K562 (cell line): ENCODE results near the gene BLCAP. TPM values are rescaled to one million over a fixed set of nuclear protein-coding genes. Genes with fewer than 3 reads are reported as not detected.
A peak's percentile ranks its signal among the peaks of the same experiment; 100 is the strongest.

Source experiments
- ATAC-seq: fragments of 200-7000 bp; cut with Tn5 transposase; 3 replicates; pipeline ENCODE4 v1.9.1; 2020; ENCODE audit warnings: moderate library complexity
- BruUV-seq: library from RNA; stranded (reverse); fragments of 400-500 nt; replicated peaks from 2 replicates; lab custom pipeline; 2021; lab: Mats Ljungman, UMichigan
- CTCF ChIA-PET: fragments of 300-600 bp; formaldehyde crosslinking; extraction: SDS; loops from one replicate; lab custom pipeline; 2021; ENCODE audit warnings: low intra/inter-chr PET ratio; lab: Yijun Ruan, JAX
- POLR2A ChIA-PET: fragments of 300-600, 350-650 bp; sonication (Branson Sonifier 250); formaldehyde crosslinking; extraction: SDS; loops from one replicate; lab custom pipeline; 2021; ENCODE audit warnings: antibody characterized with exemption, inconsistent platforms; lab: Yijun Ruan, JAX
- DNase-seq, 4 experiments: peaks; one replicate each; pipeline versions ENCODE4 v3.0.0 to v3.0.0-alpha.2; 2011 to 2018; ENCODE audit warnings: low spot score in 3 of 4, mixed read lengths in 3 of 4; ENCODE audit errors: extremely low read depth in 1 of 4
- FAIRE-seq: peaks from 2 replicates; lab custom pipeline; 2011; peaks lifted over from hg19 to GRCh38; lab: Jason Lieb, UNC
- H2AFZ ChIP-seq: 2 replicates; pipeline ENCODE4 v1.6.0; 2011; ENCODE audit warnings: low read depth, low read length, control low read depth, inconsistent platforms
- H3K27ac ChIP-seq: fragments of 200-600 bp; 3 replicates; pipeline ENCODE4 v1.8.0; 2011; ENCODE audit warnings: low read depth, mild to moderate bottlenecking, control low read depth, inconsistent platforms, low read length, moderate library complexity, mixed read lengths; ENCODE audit errors: extremely low read depth
- H3K27me3 ChIP-seq, 2 experiments: fragments of 300-600 bp in 1 of 2; 2 replicates in 1 of 2; 3 replicates in 1 of 2; pipeline versions ENCODE4 v1.6.0 to v1.8.0; 2011; ENCODE audit warnings: inconsistent platforms in 2 of 2, low read length in 2 of 2, mild to moderate bottlenecking in 1 of 2, mixed read lengths in 1 of 2, moderate library complexity in 1 of 2; ENCODE audit not compliant: control insufficient read depth in 2 of 2, insufficient read depth in 2 of 2
- H3K36me3 ChIP-seq: fragments of 300-600 bp; 3 replicates; pipeline ENCODE4 v1.8.0; 2011; ENCODE audit warnings: mild to moderate bottlenecking, low read length, inconsistent platforms; ENCODE audit not compliant: control insufficient read depth, insufficient read depth
- H3K4me1 ChIP-seq, 2 experiments: fragments of 200-600 bp in 1 of 2; replicated peaks in 1 of 2; 2 replicates in 1 of 2; 3 replicates in 1 of 2; pipeline versions ENCODE4 v1.5.1 to v1.8.0; 2011; ENCODE audit warnings: inconsistent platforms in 2 of 2, low read length in 2 of 2, mild to moderate bottlenecking in 1 of 2, mixed read lengths in 1 of 2, moderate library complexity in 1 of 2; ENCODE audit not compliant: control insufficient read depth in 2 of 2, insufficient read depth in 2 of 2
- H3K4me2 ChIP-seq: 2 replicates; pipeline ENCODE4 v1.6.1; 2011; ENCODE audit warnings: low read length, control low read depth, inconsistent platforms, mixed read lengths; ENCODE audit not compliant: insufficient read depth
- H3K4me3 ChIP-seq: fragments of 200-600 bp; sonication (generic), shearing (Covaris generic); 2 replicates; pipeline ENCODE4 v1.5.1; 2016; ENCODE audit warnings: control low read depth, inconsistent platforms
- H3K79me2 ChIP-seq: fragments of 200-600 bp; 3 replicates; pipeline ENCODE4 v1.8.0; 2011; ENCODE audit warnings: low read length, inconsistent platforms; ENCODE audit not compliant: control insufficient read depth, insufficient read depth
- H3K9ac ChIP-seq, 2 experiments: 2 replicates each; pipeline versions ENCODE4 v1.6.0 to v1.6.1; 2011; ENCODE audit warnings: low read depth in 2 of 2, low read length in 2 of 2, control low read depth in 1 of 2, inconsistent platforms in 1 of 2, mild to moderate bottlenecking in 1 of 2, mixed read lengths in 1 of 2; ENCODE audit not compliant: insufficient read depth in 1 of 2
- H3K9me1 ChIP-seq: one replicate; pipeline ENCODE4 v1.6.0; 2011; ENCODE audit warnings: inconsistent platforms, mild to moderate bottlenecking, low read length, moderate library complexity; ENCODE audit not compliant: control insufficient read depth, insufficient read depth
- H3K9me3 ChIP-seq: replicated peaks from 2 replicates; pipeline ENCODE4 v1.5.1; 2011; ENCODE audit warnings: low read depth, low read length, inconsistent platforms; ENCODE audit not compliant: control insufficient read depth, insufficient read depth
- H4K20me1 ChIP-seq: replicated peaks from 2 replicates; pipeline ENCODE4 v1.6.1; 2011; ENCODE audit warnings: low read length, inconsistent platforms, mixed read lengths; ENCODE audit not compliant: control insufficient read depth, insufficient read depth
- BCL6 ChIP-seq: fragments of 250-450 bp; sonication (Bioruptor Pico); IDR thresholded peaks from 2 replicates; pipeline ENCODE4 v1.4.0; 2020
- DPF2 ChIP-seq: fragments of 450-650 bp; IDR thresholded peaks from 2 replicates; pipeline ENCODE4 v1.6.1; 2016
- E2F5 ChIP-seq: sonication (generic); formaldehyde crosslinking; IDR thresholded peaks from 2 replicates; pipeline ENCODE4 v1.8.0; 2022; ENCODE audit warnings: mild to moderate bottlenecking, missing genetic modification reagents
- FOXK1 ChIP-seq: sonication (generic); formaldehyde crosslinking; IDR thresholded peaks from 2 replicates; pipeline ENCODE4 v1.8.0; 2022; ENCODE audit warnings: missing genetic modification reagents, mild to moderate bottlenecking, borderline replicate concordance
- KLF13 ChIP-seq: fragments of 450-650 bp; IDR thresholded peaks from 2 replicates; pipeline ENCODE4 v1.6.1; 2016; ENCODE audit warnings: missing genetic modification characterization, low read depth, mild to moderate bottlenecking, missing compliant biosample characterization, moderate library complexity, borderline replicate concordance
- MBD2 ChIP-seq: sonication (generic); IDR thresholded peaks from 2 replicates; pipeline ENCODE4 v1.6.1; 2016; ENCODE audit warnings: low read depth, borderline replicate concordance
- MEF2A ChIP-seq: IDR thresholded peaks from 2 replicates; pipeline ENCODE4 v1.6.1; 2011; ENCODE audit warnings: low read depth, mild to moderate bottlenecking, low read length, moderate library complexity; ENCODE audit not compliant: control insufficient read depth
- NFIX ChIP-seq: fragments of 250-450 bp; sonication (Bioruptor Pico); IDR thresholded peaks from 2 replicates; pipeline ENCODE4 v1.4.0; 2020; ENCODE audit warnings: low read depth, mild to moderate bottlenecking, moderate library complexity
- SRF ChIP-seq, 2 experiments: fragments of 250-450, 450-650 bp in 1 of 2; sonication (Bioruptor Pico) in 1 of 2; sonication (generic) in 1 of 2; formaldehyde crosslinking; IDR thresholded peaks; 2 replicates each; pipeline versions ENCODE4 v1.5.0 to v1.5.1; 2020 to 2022; ENCODE audit warnings: mild to moderate bottlenecking in 1 of 2, missing genetic modification reagents in 1 of 2
- TAL1 ChIP-seq: fragments of 450-650 bp; IDR thresholded peaks from 2 replicates; pipeline ENCODE4 v1.6.1; 2016; ENCODE audit warnings: mild to moderate bottlenecking
- ZKSCAN3 ChIP-seq: fragments of 250-450 bp; sonication (Bioruptor Pico); IDR thresholded peaks from 2 replicates; pipeline ENCODE4 v1.4.0; 2020
- ZKSCAN8 ChIP-seq: fragments of 200-800 bp; sonication (Bioruptor generic); IDR thresholded peaks from 2 replicates; pipeline ENCODE4 v1.6.1; 2016; ENCODE audit warnings: missing genetic modification characterization, missing compliant biosample characterization
- ZNF511 ChIP-seq: sonication (generic); formaldehyde crosslinking; IDR thresholded peaks from 2 replicates; pipeline ENCODE4 v1.8.0; 2022; ENCODE audit warnings: mild to moderate bottlenecking, missing genetic modification reagents
- WGBS: fragments of 100-300 bp; shearing (Covaris generic); methylation state at CpG from one replicate; pipeline ENCODE4 v1.1.6; 2016; ENCODE audit warnings: low coverage, mixed read lengths; ENCODE audit not compliant: insufficient coverage; ENCODE audit errors: missing lambda C conversion rate; 5-methylcytosine and 5-hydroxymethylcytosine counted together
- in situ Hi-C: fragments of 300-500 bp; cut with MboI; formaldehyde crosslinking; loops from 4 replicates; pipeline ENCODE4 v1.15.0; 2018; ENCODE audit warnings: inconsistent platforms, mixed read lengths
- intact Hi-C: fragments of 100-400 bp; cut with micrococcal nuclease; formaldehyde crosslinking; loops from 2 replicates; pipeline ENCODE4 v1.14.2; 2022
- polyA plus RNA-seq, 8 experiments: library from polyadenylated mRNA; depleted of rRNA in 4 of 8; stranded (reverse) in 5 of 8; unstranded in 3 of 8; fragments of >200 nt; fragmentation: Nextera tagmentation in 2 of 8; fragmentation: Illumina TruSeq in 1 of 8; extraction: Ambion mirVana in 2 of 8; extraction: Trizol in 1 of 8; gene quantifications; 2 replicates each; pipeline versions ENCODE4 v1.2.1 to v1.2.3, GENCODE V29; 2011 to 2014; ENCODE audit warnings: inconsistent platforms in 1 of 8, missing spikeins in 1 of 8
- total RNA-seq, 7 experiments: library from RNA; depleted of rRNA in 6 of 7; stranded (reverse); fragments of >200 nt in 6 of 7; fragmentation: Illumina TruSeq in 2 of 7; extraction: Trizol in 2 of 7; gene quantifications; 2 replicates each; pipeline versions ENCODE4 v1.2.1 to v1.2.3, GENCODE V29; 2011 to 2021; ENCODE audit warnings: low replicate concordance in 1 of 7
- TF ChIP-seq, protein P1 (sequence below): fragments of 450-650 bp; IDR thresholded peaks from 2 replicates; pipeline ENCODE4 v1.6.1; 2014; ENCODE audit warnings: low read depth, mild to moderate bottlenecking, moderate library complexity, borderline replicate concordance
- TF ChIP-seq, protein P2 (sequence below): fragments of 450-650 bp; IDR thresholded peaks from 2 replicates; pipeline ENCODE4 v1.6.1; 2018; ENCODE audit warnings: mild to moderate bottlenecking, low read depth; ENCODE audit not compliant: partially characterized antibody

The BLCAP gene
- total and polyA plus RNA-seq, 9 of the 15 experiments (the other 6 are each of a cell fraction or from before 2014, with no cell fraction given) = 16.9 to 41.5 (median 27.6) TPM

DNA sequence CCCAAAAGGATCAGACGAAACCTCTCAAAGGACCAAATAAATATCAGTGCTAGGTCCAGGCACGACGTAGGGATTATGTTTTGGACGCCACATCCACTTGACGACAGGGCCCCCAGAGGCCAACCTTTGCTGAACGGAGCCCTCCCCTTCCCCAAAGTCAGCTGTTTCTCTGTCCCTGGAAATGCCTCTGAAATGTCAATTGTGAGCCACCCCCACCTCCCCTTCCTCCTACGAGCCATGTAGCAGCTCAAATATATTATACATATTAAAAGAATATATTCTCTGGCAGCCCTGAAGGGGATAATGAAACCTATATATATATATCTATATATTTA, 39.6 kb upstream of the BLCAP start:
- TF ChIP-seq DPF2 (no peak), MBD2 (no peak), ZKSCAN8 (no peak), FOXK1 (no peak), SRF (CRISPR knock-in tag; IDR thresholded peaks at IDR 0.05) (no peak), MEF2A (no peak), ZNF511 (CRISPR knock-in tag) (no peak), BCL6 (CRISPR knock-in tag) (no peak), E2F5 (CRISPR knock-in tag) (no peak), TAL1 (no peak), NFIX (no peak), ZKSCAN3 (no peak), KLF13 (tag) (no peak)
- TF ChIP-seq, protein P1, sequence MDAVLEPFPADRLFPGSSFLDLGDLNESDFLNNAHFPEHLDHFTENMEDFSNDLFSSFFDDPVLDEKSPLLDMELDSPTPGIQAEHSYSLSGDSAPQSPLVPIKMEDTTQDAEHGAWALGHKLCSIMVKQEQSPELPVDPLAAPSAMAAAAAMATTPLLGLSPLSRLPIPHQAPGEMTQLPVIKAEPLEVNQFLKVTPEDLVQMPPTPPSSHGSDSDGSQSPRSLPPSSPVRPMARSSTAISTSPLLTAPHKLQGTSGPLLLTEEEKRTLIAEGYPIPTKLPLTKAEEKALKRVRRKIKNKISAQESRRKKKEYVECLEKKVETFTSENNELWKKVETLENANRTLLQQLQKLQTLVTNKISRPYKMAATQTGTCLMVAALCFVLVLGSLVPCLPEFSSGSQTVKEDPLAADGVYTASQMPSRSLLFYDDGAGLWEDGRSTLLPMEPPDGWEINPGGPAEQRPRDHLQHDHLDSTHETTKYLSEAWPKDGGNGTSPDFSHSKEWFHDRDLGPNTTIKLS = no peak
- TF ChIP-seq, protein P2, sequence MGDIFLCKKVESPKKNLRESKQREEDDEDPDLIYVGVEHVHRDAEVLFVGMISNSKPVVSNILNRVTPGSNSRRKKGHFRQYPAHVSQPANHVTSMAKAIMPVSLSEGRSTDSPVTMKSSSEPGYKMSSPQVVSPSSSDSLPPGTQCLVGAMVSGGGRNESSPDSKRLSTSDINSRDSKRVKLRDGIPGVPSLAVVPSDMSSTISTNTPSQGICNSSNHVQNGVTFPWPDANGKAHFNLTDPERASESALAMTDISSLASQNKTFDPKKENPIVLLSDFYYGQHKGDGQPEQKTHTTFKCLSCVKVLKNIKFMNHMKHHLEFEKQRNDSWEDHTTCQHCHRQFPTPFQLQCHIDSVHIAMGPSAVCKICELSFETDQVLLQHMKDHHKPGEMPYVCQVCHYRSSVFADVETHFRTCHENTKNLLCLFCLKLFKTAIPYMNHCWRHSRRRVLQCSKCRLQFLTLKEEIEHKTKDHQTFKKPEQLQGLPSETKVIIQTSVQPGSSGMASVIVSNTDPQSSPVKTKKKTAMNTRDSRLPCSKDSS = no peak

More for the DNA sequence above, 39.6 kb upstream of the BLCAP start:
- no TSS peak for BruUV-seq
- Histone ChIP-seq H3K27ac (no peak overlapping the region), H3K4me3 (no peak overlapping the region), H3K4me2 (no peak overlapping the region), H3K27me3 (peaks cover 8 to 30% of the 10 kb centered on the region in 2 experiments; a peak in 4 of 5 replicates), H4K20me1 (peaks cover 9% of the 10 kb centered on the region; the same call in 1 of the 2 replicates), H3K9me3 (no peaks in the 10 kb centered on the region), H3K36me3 (no peaks in the 10 kb centered on the region), H3K79me2 (no peaks in the 10 kb centered on the region), H3K9me1 (no peaks in the 10 kb centered on the region), H3K9ac (peak overlapping the region in 1 of 2 experiments; percentile 68; a peak in 1 of 4 replicates), H3K4me1 (peaks cover 10 to 16% of the 10 kb centered on the region in 2 experiments; a peak in 4 of 5 replicates), H2AFZ (0 out of 2 replicates have a peak overlapping the region, but pooled peaks have one; percentile 14)
- ChIA-PET POLR2A (interaction anchor here (0.7 to 0.9 kb wide), 2 partner anchors 12 to 345 kb away, joined by 3 read pairs; no protein-coding TSS in a partner anchor), CTCF (no interaction called here)
- in situ Hi-C loops = loop anchor here (5.0 to 10.0 kb wide), 2 partner anchors 328 to 670 kb away; no protein-coding TSS in a partner anchor
- DNase-seq (no peak), FAIRE-seq (no peak), ATAC-seq (no peak)
- WGBS = 11% methylated on average over 7 of the region's 7 CpGs
- intact Hi-C loops = loop anchor here (1.0 to 5.0 kb wide), 3 partner anchors 33 to 655 kb away; no protein-coding TSS in a partner anchor
